ENCODE data around the gene NLN.

The NLN gene

DNA sequence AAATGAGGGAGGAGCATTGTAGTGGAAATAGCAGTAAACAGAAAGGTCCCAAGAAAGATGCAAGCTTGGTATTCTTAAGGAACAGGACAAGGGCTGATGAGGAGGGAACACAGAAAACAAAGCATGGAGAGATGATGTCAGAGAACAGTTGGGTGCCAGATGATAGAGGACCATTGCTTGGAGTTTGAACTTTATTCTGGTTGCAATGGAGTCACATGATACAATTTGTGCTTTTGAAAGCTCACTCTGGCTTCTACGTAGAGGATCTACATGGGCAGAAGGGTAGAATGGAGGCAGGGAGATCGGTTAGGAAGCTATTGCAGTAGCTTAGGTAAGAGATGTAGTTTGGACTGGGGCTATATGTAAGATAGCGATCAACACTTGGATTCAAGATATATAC, 39.9 kb upstream of the NLN start:
- Histone ChIP-seq H3K9me3 (ENCODE audit: insufficient read depth, low read depth, low read length) (no peaks in the 10 kb centered on the region), H3K9ac (ENCODE audit: low read depth, low read length, poor library complexity, severe bottlenecking) (no peak overlapping the region), H3K27me3 (ENCODE audit: insufficient read depth, low read length, poor library complexity, severe bottlenecking) (no peaks in the 10 kb centered on the region), H3K4me2 (ENCODE audit: low read depth, low read length, poor library complexity, severe bottlenecking) (no peak overlapping the region), H3K79me2 (ENCODE audit: insufficient read depth, low read length) (no peaks in the 10 kb centered on the region), H2AFZ (ENCODE audit: low read length) (no peak overlapping the region), H4K20me1 (ENCODE audit: insufficient read depth, low read length, poor library complexity, severe bottlenecking) (no peaks in the 10 kb centered on the region), H3K4me3 (ENCODE audit: low read length, poor library complexity, severe bottlenecking) (no peak overlapping the region), H3F3A (ENCODE audit: low read depth) (no peaks in the 10 kb centered on the region), H3K4me1 (ENCODE audit: insufficient read depth, low read length, poor library complexity, severe bottlenecking) (no peaks in the 10 kb centered on the region), H3K36me3 (ENCODE audit: insufficient read depth, low read length) (peaks cover 9% of the 10 kb centered on the region; the same call in 1 of the 2 replicates), H3K9me2 (replicated peaks; ENCODE audit: low read depth, low read length) (no peaks in the 10 kb centered on the region)
- TF ChIP-seq EZH2phosphoT487 (IDR thresholded peaks at IDR 0.05; ENCODE audit: borderline replicate concordance): no peak
- TF ChIP-seq, protein P1, sequence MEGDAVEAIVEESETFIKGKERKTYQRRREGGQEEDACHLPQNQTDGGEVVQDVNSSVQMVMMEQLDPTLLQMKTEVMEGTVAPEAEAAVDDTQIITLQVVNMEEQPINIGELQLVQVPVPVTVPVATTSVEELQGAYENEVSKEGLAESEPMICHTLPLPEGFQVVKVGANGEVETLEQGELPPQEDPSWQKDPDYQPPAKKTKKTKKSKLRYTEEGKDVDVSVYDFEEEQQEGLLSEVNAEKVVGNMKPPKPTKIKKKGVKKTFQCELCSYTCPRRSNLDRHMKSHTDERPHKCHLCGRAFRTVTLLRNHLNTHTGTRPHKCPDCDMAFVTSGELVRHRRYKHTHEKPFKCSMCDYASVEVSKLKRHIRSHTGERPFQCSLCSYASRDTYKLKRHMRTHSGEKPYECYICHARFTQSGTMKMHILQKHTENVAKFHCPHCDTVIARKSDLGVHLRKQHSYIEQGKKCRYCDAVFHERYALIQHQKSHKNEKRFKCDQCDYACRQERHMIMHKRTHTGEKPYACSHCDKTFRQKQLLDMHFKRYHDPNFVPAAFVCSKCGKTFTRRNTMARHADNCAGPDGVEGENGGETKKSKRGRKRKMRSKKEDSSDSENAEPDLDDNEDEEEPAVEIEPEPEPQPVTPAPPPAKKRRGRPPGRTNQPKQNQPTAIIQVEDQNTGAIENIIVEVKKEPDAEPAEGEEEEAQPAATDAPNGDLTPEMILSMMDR (conservative IDR thresholded peaks at IDR 0.05; ENCODE audit: low read length): no peak

DNA sequence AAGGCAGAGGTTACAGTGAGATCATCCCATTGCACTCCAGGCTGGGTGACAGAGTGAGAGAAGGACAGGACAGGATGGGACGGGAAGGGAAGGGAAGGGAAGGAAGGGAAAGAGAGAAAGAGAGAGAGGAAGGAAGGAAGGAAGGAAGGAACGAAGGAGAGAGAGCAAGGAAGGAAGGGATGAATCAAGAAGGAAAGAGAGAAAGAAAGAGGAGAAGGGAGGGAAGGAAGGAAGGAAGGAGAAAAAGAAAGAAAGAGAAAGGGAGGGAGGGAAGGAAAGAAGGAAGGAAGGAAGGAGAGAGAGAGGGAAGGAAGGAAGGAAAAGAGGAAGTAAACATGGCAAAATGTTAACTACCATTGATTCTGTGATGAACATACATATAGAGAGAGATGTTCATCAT, 28.9 kb upstream of the NLN start:
- TF ChIP-seq, protein P1 (conservative IDR thresholded peaks at IDR 0.05; ENCODE audit: low read length): no peak
- no peak for TF ChIP-seq EZH2phosphoT487 (IDR thresholded peaks at IDR 0.05; ENCODE audit: borderline replicate concordance)
- Histone ChIP-seq H2AFZ (ENCODE audit: low read length) (no peak overlapping the region), H4K20me1 (ENCODE audit: insufficient read depth, low read length, poor library complexity, severe bottlenecking) (no peaks in the 10 kb centered on the region), H3F3A (ENCODE audit: low read depth) (no peaks in the 10 kb centered on the region), H3K4me2 (ENCODE audit: low read depth, low read length, poor library complexity, severe bottlenecking) (no peak overlapping the region), H3K4me1 (ENCODE audit: insufficient read depth, low read length, poor library complexity, severe bottlenecking) (peaks cover 9% of the 10 kb centered on the region), H3K9me2 (replicated peaks; ENCODE audit: low read depth, low read length) (no peaks in the 10 kb centered on the region), H3K4me3 (ENCODE audit: low read length, poor library complexity, severe bottlenecking) (no peak overlapping the region), H3K36me3 (ENCODE audit: insufficient read depth, low read length) (no peaks in the 10 kb centered on the region), H3K79me2 (ENCODE audit: insufficient read depth, low read length) (no peaks in the 10 kb centered on the region), H3K9ac (ENCODE audit: low read depth, low read length, poor library complexity, severe bottlenecking) (no peak overlapping the region), H3K9me3 (ENCODE audit: insufficient read depth, low read depth, low read length) (no peaks in the 10 kb centered on the region), H3K27me3 (ENCODE audit: insufficient read depth, low read length, poor library complexity, severe bottlenecking) (no peaks in the 10 kb centered on the region)

DNA sequence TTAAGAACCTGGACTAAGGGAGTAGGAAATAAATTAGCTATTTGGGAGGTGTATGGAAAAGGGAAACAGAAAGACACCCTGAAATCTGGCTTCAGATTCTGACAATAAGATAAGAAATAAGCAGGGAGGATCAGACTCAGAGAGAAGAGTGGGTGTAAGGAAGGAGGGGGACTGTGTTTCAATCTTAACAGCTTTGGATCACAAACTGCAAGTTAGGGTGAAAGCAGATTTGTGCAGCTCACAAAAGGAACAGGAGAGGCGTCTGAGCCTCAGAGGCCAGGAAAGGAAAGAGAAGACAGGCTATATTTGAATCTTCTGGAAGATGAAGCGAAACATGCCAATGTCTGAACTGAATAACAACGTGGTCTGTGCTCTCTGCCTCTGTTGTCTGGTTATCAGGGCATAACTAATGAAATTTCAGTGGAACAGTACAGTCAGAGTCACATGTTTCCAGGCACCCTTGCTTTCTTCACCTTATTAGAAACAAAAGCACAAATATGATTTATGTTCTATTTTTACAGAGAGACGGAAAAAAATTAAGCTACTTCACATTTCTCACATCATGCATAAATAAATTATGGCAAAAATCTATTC, 26.7 kb upstream of the NLN start:
- H3K79me2 ChIP-seq (ENCODE audit: insufficient read depth, low read length): no peaks in the 10 kb centered on the region
- no peaks in the 10 kb centered on the region for H3K27me3 ChIP-seq (ENCODE audit: insufficient read depth, low read length, poor library complexity, severe bottlenecking)
- H3K9me2 ChIP-seq (replicated peaks; ENCODE audit: low read depth, low read length): no peaks in the 10 kb centered on the region
- H3F3A ChIP-seq (ENCODE audit: low read depth): no peaks in the 10 kb centered on the region
- H3K4me3 ChIP-seq (ENCODE audit: low read length, poor library complexity, severe bottlenecking): no peak overlapping the region
- no peak overlapping the region for H2AFZ ChIP-seq (ENCODE audit: low read length)
- H4K20me1 ChIP-seq (ENCODE audit: insufficient read depth, low read length, poor library complexity, severe bottlenecking): no peaks in the 10 kb centered on the region
- peaks cover 11% of the 10 kb centered on the region for H3K4me1 ChIP-seq (ENCODE audit: insufficient read depth, low read length, poor library complexity, severe bottlenecking)
- H3K4me2 ChIP-seq (ENCODE audit: low read depth, low read length, poor library complexity, severe bottlenecking): no peak overlapping the region
- H3K9ac ChIP-seq (ENCODE audit: low read depth, low read length, poor library complexity, severe bottlenecking): no peak overlapping the region
- TF ChIP-seq, protein P1 (conservative IDR thresholded peaks at IDR 0.05; ENCODE audit: low read length): no peak
- no peak for TF ChIP-seq EZH2phosphoT487 (IDR thresholded peaks at IDR 0.05; ENCODE audit: borderline replicate concordance)
- H3K36me3 ChIP-seq (ENCODE audit: insufficient read depth, low read length): no peaks in the 10 kb centered on the region
- no peaks in the 10 kb centered on the region for H3K9me3 ChIP-seq (ENCODE audit: insufficient read depth, low read depth, low read length)
